Measurements from ENCODE around the gene KIF16B.

Gene KIF16B

GRCh38 chr20:16474363-16474762, 98.9 kb downstream of the KIF16B start:
- TF ChIP-seq POLR2AphosphoS5 (IDR thresholded peaks at IDR 0.05; ENCODE audit: low read depth, low read length) = no peak
- no peak for TF ChIP-seq FOXP2 (optimal IDR thresholded peaks at IDR 0.05; ENCODE audit: borderline replicate concordance, extremely low read depth, extremely low read length, insufficient read depth)
- TF ChIP-seq SIN3A (IDR thresholded peaks at IDR 0.05; ENCODE audit: borderline replicate concordance, insufficient read depth, low read length) = no peak
- no peak for TF ChIP-seq TAF1 (IDR thresholded peaks at IDR 0.05; ENCODE audit: borderline replicate concordance, insufficient read depth, low read length)
- TF ChIP-seq, protein P1, sequence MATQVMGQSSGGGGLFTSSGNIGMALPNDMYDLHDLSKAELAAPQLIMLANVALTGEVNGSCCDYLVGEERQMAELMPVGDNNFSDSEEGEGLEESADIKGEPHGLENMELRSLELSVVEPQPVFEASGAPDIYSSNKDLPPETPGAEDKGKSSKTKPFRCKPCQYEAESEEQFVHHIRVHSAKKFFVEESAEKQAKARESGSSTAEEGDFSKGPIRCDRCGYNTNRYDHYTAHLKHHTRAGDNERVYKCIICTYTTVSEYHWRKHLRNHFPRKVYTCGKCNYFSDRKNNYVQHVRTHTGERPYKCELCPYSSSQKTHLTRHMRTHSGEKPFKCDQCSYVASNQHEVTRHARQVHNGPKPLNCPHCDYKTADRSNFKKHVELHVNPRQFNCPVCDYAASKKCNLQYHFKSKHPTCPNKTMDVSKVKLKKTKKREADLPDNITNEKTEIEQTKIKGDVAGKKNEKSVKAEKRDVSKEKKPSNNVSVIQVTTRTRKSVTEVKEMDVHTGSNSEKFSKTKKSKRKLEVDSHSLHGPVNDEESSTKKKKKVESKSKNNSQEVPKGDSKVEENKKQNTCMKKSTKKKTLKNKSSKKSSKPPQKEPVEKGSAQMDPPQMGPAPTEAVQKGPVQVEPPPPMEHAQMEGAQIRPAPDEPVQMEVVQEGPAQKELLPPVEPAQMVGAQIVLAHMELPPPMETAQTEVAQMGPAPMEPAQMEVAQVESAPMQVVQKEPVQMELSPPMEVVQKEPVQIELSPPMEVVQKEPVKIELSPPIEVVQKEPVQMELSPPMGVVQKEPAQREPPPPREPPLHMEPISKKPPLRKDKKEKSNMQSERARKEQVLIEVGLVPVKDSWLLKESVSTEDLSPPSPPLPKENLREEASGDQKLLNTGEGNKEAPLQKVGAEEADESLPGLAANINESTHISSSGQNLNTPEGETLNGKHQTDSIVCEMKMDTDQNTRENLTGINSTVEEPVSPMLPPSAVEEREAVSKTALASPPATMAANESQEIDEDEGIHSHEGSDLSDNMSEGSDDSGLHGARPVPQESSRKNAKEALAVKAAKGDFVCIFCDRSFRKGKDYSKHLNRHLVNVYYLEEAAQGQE (IDR thresholded peaks at IDR 0.05; ENCODE audit: insufficient read depth in 1 of 2, low read depth in 2 of 2, low read length in 2 of 2) = no peak

GRCh38 chr20:16472045-16472872, 101.0 kb downstream of the KIF16B start:
- TF ChIP-seq POLR2AphosphoS5 (IDR thresholded peaks at IDR 0.05; ENCODE audit: low read depth, low read length) = no peak
- no peak for TF ChIP-seq FOXP2 (optimal IDR thresholded peaks at IDR 0.05; ENCODE audit: borderline replicate concordance, extremely low read depth, extremely low read length, insufficient read depth)
- TF ChIP-seq TAF1 (IDR thresholded peaks at IDR 0.05; ENCODE audit: borderline replicate concordance, insufficient read depth, low read length) = no peak
- TF ChIP-seq SIN3A (IDR thresholded peaks at IDR 0.05; ENCODE audit: borderline replicate concordance, insufficient read depth, low read length) = no peak
- TF ChIP-seq, protein P1 (IDR thresholded peaks at IDR 0.05; ENCODE audit: insufficient read depth in 1 of 2, low read depth in 2 of 2, low read length in 2 of 2) = no peak

DNA sequence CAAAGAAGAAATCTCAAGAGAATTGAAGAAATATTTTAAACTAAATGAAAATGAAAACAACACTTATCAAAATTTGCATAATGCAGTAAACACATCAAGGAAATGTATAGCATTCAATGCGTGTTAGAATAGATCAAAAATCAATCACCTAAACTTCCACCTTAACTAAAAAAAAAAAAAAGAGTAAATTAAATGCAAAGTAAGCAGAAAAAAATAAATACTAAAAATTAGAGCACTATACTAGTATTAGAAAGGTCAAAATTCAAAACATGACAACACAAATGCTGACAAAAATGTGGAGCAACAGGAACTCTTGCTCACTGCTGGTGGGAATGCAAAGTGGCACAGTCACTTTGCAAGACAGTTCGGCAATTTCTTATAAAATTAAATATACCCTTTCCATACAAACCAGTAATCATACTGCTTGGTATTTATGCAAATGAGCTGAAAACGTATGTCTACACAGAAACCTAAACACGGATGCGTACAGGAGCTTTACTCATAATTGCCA, 103.8 kb downstream of the KIF16B start:
- TF ChIP-seq TAF1 (IDR thresholded peaks at IDR 0.05; ENCODE audit: borderline replicate concordance, insufficient read depth, low read length) (no peak), FOXP2 (optimal IDR thresholded peaks at IDR 0.05; ENCODE audit: borderline replicate concordance, extremely low read depth, extremely low read length, insufficient read depth) (no peak), SIN3A (IDR thresholded peaks at IDR 0.05; ENCODE audit: borderline replicate concordance, insufficient read depth, low read length) (no peak), POLR2AphosphoS5 (IDR thresholded peaks at IDR 0.05; ENCODE audit: low read depth, low read length) (no peak)
- TF ChIP-seq, protein P1 (IDR thresholded peaks at IDR 0.05; ENCODE audit: insufficient read depth in 1 of 2, low read depth in 2 of 2, low read length in 2 of 2) = no peak

GRCh38 chr20:16462711-16463110, 110.5 kb downstream of the KIF16B start:
- TF ChIP-seq SIN3A (IDR thresholded peaks at IDR 0.05; ENCODE audit: borderline replicate concordance, insufficient read depth, low read length) = no peak
- TF ChIP-seq POLR2AphosphoS5 (IDR thresholded peaks at IDR 0.05; ENCODE audit: low read depth, low read length) = no peak

DNA sequence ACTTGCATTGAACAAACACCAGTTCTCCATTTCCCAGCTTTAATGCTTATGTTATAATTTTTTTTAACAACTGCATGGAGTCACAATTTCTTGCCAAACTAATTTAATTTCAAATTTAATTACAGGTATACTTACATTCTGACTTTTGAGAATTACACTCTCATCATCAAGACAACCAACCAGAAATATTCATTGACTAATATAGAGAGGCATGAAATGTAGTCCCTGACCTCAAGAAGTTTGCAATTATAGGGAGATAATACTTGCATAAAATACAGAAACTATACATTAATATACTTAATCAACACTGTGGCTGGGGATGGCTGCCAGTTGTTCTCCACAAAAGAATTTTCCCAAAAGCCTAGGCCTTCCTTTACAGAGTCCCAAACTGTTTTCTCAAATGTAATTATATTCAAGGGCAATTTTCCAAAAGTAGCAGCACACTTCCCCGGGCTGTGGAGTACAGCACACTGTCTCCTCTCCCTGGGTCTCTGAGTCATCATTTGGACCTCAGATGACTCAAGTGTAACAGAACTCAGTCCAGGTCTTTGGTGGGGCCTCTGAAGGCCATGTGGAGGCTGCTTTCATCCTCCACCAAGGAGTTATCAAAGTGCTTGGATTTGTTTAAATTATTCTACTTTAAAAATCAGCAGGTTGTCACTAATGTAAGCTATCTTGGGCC, 114.1 kb downstream of the KIF16B start:
- TF ChIP-seq SIN3A (IDR thresholded peaks at IDR 0.05; ENCODE audit: borderline replicate concordance, insufficient read depth, low read length) (no peak), TAF1 (IDR thresholded peaks at IDR 0.05; ENCODE audit: borderline replicate concordance, insufficient read depth, low read length) (no peak), FOXP2 (optimal IDR thresholded peaks at IDR 0.05; ENCODE audit: borderline replicate concordance, extremely low read depth, extremely low read length, insufficient read depth) (no peak), POLR2AphosphoS5 (IDR thresholded peaks at IDR 0.05; ENCODE audit: low read depth, low read length) (no peak)
- TF ChIP-seq, protein P1 (IDR thresholded peaks at IDR 0.05; ENCODE audit: insufficient read depth in 1 of 2, low read depth in 2 of 2, low read length in 2 of 2) = no peak
